RWPE2 (cell line): ENCODE measurements around the gene EDC3.

ENCODE experiments used
- ATAC-seq: fragments of 200-7000 bp; cut with Tn5 transposase; 3 replicates; pipeline ENCODE4 v1.9.1; 2021; ENCODE audit warnings: low read depth
- DNase-seq: peaks from one replicate; pipeline ENCODE4 v3.0.0-alpha.2; 2020; ENCODE audit warnings: low spot score
- H3K27ac ChIP-seq: fragments of 450-650 bp; 2 replicates; pipeline ENCODE4 v1.5.1; 2017; ENCODE audit warnings: mild to moderate bottlenecking; ENCODE audit not compliant: poor library complexity, severe bottlenecking
- H3K27me3 ChIP-seq: fragments of 250-450 bp; sonication (Bioruptor Pico); 2 replicates; pipeline ENCODE4 v1.5.1; 2021; ENCODE audit warnings: mild to moderate bottlenecking, moderate library complexity; ENCODE audit not compliant: insufficient read depth, poor library complexity, severe bottlenecking
- H3K36me3 ChIP-seq: fragments of 250-450 bp; sonication (Bioruptor Pico); 2 replicates; pipeline ENCODE4 v1.5.1; 2020; ENCODE audit warnings: low read depth, mild to moderate bottlenecking, moderate library complexity
- H3K4me1 ChIP-seq: fragments of 250-450 bp; sonication (Bioruptor Pico); 2 replicates; pipeline ENCODE4 v1.5.1; 2021; ENCODE audit warnings: mild to moderate bottlenecking, moderate library complexity; ENCODE audit not compliant: insufficient read depth, poor library complexity, severe bottlenecking
- H3K4me3 ChIP-seq: fragments of 250-450 bp; sonication (Bioruptor Pico); 2 replicates; pipeline ENCODE4 v1.5.1; 2021; ENCODE audit warnings: mild to moderate bottlenecking, moderate library complexity; ENCODE audit not compliant: severe bottlenecking
- H3K9me3 ChIP-seq: fragments of 250-450 bp; sonication (Bioruptor Pico); 2 replicates; pipeline ENCODE4 v1.5.1; 2021; ENCODE audit warnings: mild to moderate bottlenecking, moderate library complexity; ENCODE audit not compliant: severe bottlenecking
- CTCF ChIP-seq: fragments of 450-650 bp; IDR thresholded peaks from one replicate; pipeline ENCODE4 v1.5.1; 2017; ENCODE audit warnings: mild to moderate bottlenecking, moderate library complexity; ENCODE audit not compliant: poor library complexity, severe bottlenecking

The EDC3 gene

GRCh38 chr15:74615508-74616365, 80.1 kb downstream of the EDC3 start, which contains the start of gene CLK3:
Gene CLK3, plus strand, starts transcription at chr15:74615836. Its CDS starts 3,361 bp downstream, at chr15:74619197.
- ATAC-seq (peak; percentile 88), DNase-seq (peak; percentile 99)
- H3K36me3 ChIP-seq = peaks cover 20% of the 10 kb centered on the region
- peaks cover 8% of the 10 kb centered on the region for H3K4me1 ChIP-seq
- peak within 1 kb of the TSS; percentile 73 for H3K27ac ChIP-seq
- peak within 1 kb of the TSS; percentile 70 for H3K4me3 ChIP-seq
- TF ChIP-seq CTCF = no peak
- H3K27me3 ChIP-seq = no peaks in the 10 kb centered on the region
- H3K9me3 ChIP-seq = no peaks in the 10 kb centered on the region

DNA sequence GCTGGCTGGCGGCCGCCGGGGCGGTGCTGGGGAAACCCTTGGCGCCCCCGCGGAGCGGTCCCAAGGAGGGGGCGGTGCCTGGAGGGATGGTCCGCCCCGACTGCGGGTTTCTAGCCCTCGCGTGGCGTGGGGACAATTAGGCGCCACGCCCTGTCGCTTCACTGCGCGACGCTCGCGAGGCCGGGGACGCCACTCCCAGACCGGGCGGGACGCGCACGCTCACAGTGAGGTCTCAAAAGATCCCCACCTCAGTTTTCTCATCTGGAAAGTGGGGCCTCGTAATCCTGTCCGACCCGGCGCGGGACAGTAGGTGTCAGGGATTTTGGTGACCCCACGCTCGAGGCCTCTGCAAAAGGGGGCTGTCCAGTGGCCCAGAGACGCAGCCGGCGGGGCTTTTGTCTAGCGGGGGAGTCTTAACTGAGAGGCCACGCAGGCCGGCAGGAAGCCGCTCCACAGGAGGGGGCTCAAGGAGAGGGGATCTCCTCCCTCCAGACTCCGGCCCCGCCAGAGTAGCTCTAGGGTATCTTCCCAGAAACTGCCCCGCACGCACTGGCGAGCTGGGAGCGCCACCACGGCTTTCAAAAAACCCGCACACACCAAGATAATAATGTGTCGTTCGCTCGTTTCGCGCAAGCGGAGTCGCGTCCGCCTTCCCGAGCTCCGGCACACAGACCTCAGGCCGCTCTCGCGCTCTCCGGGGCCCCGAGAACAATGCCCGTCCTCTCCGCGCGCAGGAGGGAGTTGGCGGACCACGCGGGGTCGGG, 80.9 kb downstream of the EDC3 start:
- peak overlapping the region; percentile 73 for H3K27ac ChIP-seq
- H3K4me1 ChIP-seq = peaks cover 8% of the 10 kb centered on the region
- H3K36me3 ChIP-seq = peaks cover 12% of the 10 kb centered on the region
- H3K4me3 ChIP-seq = peak overlapping the region; percentile 70
- peak; percentile 19 for TF ChIP-seq CTCF
- no peak for DNase-seq
- ATAC-seq = peak; percentile 51
- H3K9me3 ChIP-seq = no peaks in the 10 kb centered on the region
- H3K27me3 ChIP-seq = no peaks in the 10 kb centered on the region

GRCh38 chr15:74613953-74614743, 81.7 kb downstream of the EDC3 start:
- peak overlapping the region; percentile 73 for H3K27ac ChIP-seq
- peaks cover 4% of the 10 kb centered on the region for H3K36me3 ChIP-seq
- ATAC-seq = no peak
- peaks cover 8% of the 10 kb centered on the region for H3K4me1 ChIP-seq
- no peak for DNase-seq
- peak overlapping the region; percentile 70 for H3K4me3 ChIP-seq
- no peak for TF ChIP-seq CTCF
- H3K27me3 ChIP-seq = no peaks in the 10 kb centered on the region
- no peaks in the 10 kb centered on the region for H3K9me3 ChIP-seq

- Histone ChIP-seq H3K36me3 (no peaks in the 10 kb centered on the region), H3K9me3 (no peaks in the 10 kb centered on the region), H3K4me1 (peaks cover 8% of the 10 kb centered on the region), H3K4me3 (no peak overlapping the region), H3K27ac (no peak overlapping the region), H3K27me3 (no peaks in the 10 kb centered on the region)
- no peak for ATAC-seq
- DNase-seq = no peak
- TF ChIP-seq CTCF = no peak
These were observed 82.5 kb downstream of the EDC3 start for GRCh38 chr15:74613089-74613952.
